H1 (cell line): ENCODE measurements around the gene GCNT1. TPM values are rescaled to one million over a fixed set of nuclear protein-coding genes. Genes with fewer than 3 reads are reported as not detected.

Experiments
- ASH2L ChIP-seq: fragments of 200-600, 300-600 bp; sonication (generic); IDR thresholded peaks from one replicate; pipeline ENCODE4 v1.7.1; 2017; ENCODE audit warnings: low read length
- MAX ChIP-seq: IDR thresholded peaks from 2 replicates; pipeline ENCODE4 v1.6.1; 2012; ENCODE audit warnings: inconsistent platforms
- TBP ChIP-seq: IDR thresholded peaks from 2 replicates; pipeline ENCODE4 v1.6.1; 2011; ENCODE audit warnings: low read depth, low read length, improper control_type of control experiment
- polyA plus RNA-seq, 7 experiments: library from polyadenylated mRNA; depleted of rRNA in 3 of 7; stranded (reverse) in 5 of 7; unstranded in 2 of 7; fragments of >200 nt in 5 of 7; fragments of 200-250 nt in 2 of 7; gene quantifications; 1 replicate in 5 of 7; 2 replicates in 1 of 7; 4 replicates in 1 of 7; pipeline versions ENCODE4 v1.2.1 to v1.2.3, GENCODE V29; 2011 to 2013; ENCODE audit warnings: missing spikeins in 2 of 7, mixed read lengths in 2 of 7
- total RNA-seq: library from RNA; stranded (reverse); fragmentation: NEBNext Ultra II Directional; extraction: Animal tissue kit (Norgen Biotek cat#: 25700); gene quantifications from 2 replicates; pipeline ENCODE4 v1.2.1, GENCODE V29; 2021

GCNT1 gene
- total and polyA plus RNA-seq, 2 of the 8 experiments (the other 6 are each of a cell fraction or from before 2014, with no cell fraction given), result 13.0 to 16.5 TPM

GRCh38 chr9:76500061-76500460, 41.1 kb downstream of the GCNT1 start (continued):
- TF ChIP-seq TBP (no peak), ASH2L (no peak), MAX (no peak)
